HS-5 (cell line): ENCODE data around the gene TBC1D10B.
"Not testable (repeated sequence)": the region's sequence is repeated elsewhere in the genome, so short reads cannot be mapped to it uniquely, and the experiment has no call there.

Experiments
- DNase-seq: peaks from one replicate; pipeline ENCODE4 v3.0.0-alpha.2; 2012; ENCODE audit warnings: low read depth

TBC1D10B gene

DNA sequence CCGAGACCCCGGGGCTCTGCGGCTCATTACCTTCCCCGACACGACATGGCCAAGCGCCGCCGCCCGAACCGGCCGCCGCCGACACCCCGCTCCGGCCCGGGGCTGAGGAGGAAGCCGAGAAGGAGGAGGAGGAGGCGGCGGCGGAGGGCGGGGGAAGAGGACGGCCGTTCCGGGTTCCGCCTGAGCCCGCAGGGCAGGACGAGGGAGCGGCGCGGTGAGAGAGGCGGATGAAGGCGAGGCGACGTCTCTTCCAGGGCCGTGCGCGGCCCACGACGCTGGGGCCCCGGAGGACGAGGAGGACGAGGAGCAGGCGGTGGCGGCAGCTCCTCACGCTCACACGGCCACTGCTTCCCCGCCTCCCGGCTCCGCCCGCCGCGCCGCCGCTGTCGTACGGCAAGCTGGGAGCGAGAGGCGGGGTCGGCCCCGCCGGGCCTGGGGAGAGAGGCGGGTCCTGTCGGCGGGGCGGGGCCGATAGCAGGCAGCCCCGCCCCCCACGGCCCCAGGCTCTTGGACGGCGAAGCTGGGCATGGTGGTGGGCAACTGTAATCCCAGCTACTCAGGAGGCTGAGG is 35.2 kb downstream of the TBC1D10B start:
- DNase-seq, result peak; percentile 20

DNA sequence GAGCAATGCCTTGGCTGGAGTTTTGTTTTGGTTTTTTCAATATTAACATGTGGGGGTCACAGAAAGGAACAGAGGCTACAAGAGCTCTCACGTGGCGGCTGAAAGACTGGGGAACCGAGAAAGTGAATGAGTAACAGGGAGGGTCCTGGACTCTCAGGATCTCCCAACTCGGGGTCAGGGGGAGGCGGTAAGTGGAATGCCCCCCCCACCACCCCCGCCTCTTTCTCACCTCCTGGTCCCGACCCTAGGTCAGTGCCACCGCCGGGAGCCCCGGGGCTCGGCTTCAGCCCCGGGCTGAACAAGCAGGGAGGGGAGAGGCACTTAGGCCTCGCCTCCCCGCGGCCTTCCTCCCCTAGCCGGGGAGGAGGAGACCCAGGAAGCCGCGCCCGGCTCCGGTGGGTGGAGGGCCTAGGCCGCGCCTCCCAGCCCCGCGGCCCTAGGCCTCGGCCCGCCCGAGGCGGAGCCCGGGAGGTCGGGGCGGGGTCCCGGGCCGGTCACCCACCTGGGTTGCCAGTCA is 35.8 kb downstream of the TBC1D10B start:
- not testable (repeated sequence) for DNase-seq

DNA sequence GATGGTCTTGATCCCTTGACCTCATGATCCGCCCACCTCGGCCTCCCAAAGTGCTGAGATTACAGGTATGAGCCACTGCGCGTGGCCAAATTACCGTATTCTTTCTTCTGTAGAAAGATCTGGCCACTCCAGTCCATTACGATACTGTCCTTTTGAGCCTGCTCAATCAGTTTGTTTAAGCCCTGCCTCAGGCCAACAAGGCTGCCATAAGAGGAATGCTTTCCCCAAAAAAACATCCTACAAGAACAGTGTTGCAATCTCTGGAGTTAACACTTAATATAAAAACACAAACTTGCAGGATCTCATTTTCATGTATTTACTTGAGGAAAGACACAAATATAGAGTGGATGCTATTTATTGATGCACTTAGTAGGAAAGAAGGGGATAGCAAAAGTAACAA is 46.1 kb downstream of the TBC1D10B start:
- DNase-seq, result not testable (repeated sequence)

DNA sequence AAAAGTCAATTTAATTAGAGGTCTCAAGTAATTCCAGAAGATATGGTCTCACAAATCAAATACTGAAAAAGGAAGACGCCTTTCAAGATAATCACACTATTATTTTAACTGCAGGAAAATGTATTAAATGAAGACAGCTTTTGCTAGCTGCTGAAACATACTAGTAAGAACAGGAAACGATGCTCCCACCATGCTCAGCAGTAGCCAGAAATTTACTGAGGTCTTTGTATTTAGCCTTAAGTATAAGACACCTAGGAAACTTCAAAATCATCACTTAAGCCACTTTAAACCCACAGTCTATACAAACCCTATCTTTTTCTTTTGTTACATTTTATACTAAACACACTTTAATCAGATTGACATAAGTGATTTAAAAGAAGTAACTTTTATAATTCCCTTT is 51.6 kb downstream of the TBC1D10B start:
- DNase-seq, result not testable (repeated sequence)

DNA sequence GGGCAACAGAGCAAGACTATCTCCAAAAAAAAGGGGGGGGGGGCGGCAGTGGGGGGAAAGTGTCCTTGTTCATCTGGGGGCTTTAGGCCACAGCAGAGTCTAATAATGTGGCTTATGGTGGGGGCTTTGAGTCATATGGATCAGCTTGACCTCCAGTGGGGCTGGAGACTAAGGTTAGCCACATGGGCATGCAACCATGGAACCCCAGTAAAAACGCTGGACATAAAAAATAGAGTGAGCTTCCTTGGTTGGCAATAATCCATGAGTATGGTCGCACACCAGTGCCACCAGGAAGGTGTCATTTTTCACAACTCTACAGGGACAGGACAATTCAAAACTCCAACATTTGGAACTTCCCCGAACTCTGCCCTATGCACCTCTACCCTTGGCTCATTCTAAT is 59.4 kb downstream of the TBC1D10B start:
- DNase-seq, result not testable (repeated sequence)

DNA sequence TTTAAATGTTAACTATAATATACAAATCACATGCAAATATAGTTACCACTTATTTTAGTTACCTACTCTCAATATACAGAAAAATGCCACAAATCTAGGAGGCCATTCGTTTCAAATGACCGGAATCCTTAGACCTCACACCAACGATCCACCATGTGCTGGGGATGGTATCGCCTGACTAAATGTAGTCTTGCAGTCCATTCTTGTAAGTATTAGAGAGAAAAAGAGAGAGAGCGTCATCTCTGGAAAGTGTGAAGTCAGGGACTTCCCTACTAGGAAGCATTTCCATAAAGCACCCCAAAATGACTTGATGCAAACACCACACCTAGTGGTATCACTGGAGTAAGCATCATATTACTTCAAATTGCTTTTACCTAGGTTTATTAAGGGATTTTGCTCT is 61.0 kb downstream of the TBC1D10B start:
- DNase-seq, result not testable (repeated sequence)
